Measurements from ENCODE around the gene OR5L1. TPM values are rescaled to one million over a fixed set of nuclear protein-coding genes. Genes with fewer than 3 reads are reported as not detected.

Gene OR5L1
- polyA plus RNA-seq, 1 experiment = not detected

DNA sequence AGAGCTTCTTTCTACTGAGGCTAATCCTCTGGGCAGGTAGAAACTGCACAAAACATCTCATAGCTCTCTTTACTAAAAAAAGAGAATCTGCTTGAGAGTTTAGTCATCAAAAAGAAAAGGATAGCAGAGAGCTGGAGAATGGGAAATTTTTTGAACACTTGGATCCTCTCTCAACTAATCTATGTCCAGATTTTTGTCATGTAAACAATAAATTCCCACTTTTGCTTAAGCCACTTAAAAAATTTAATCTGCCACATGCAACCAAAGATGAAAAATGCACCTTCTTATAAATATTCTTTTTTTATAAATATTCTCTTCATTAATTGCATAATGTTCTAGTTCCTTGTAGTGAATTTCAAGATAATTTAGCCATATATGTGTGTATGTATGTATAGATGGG lies 37.9 kb downstream of the OR5L1 start:
- Histone ChIP-seq H3K4me3 (ENCODE audit: low read depth, low read length) (no peak overlapping the region), H3K27me3 (ENCODE audit: control insufficient read depth, insufficient read depth, low read length) (no peaks in the 10 kb centered on the region), H3K9me3 (ENCODE audit: control insufficient read depth, insufficient read depth, low read length) (peaks cover 3% of the 10 kb centered on the region; the same call in 1 of the 2 replicates), H3K27ac (ENCODE audit: low read depth, low read length) (no peak overlapping the region)
- TF ChIP-seq CTCF (IDR thresholded peaks at IDR 0.05; ENCODE audit: low read depth, low read length) = no peak
- DNase-seq (ENCODE audit: low read depth, low spot score) = no peak
- ChIA-PET POLR2A (no interaction called here), CTCF (no interaction called here)

- Histone ChIP-seq H3K27ac (ENCODE audit: low read depth, low read length) (no peak overlapping the region), H3K27me3 (ENCODE audit: control insufficient read depth, insufficient read depth, low read length) (no peaks in the 10 kb centered on the region), H3K9me3 (ENCODE audit: control insufficient read depth, insufficient read depth, low read length) (peaks cover 2% of the 10 kb centered on the region; the same call in 1 of the 2 replicates), H3K4me3 (ENCODE audit: low read depth, low read length) (no peak overlapping the region)
- no peak for DNase-seq (ENCODE audit: low read depth, low spot score)
- POLR2A ChIA-PET = no interaction called here
- CTCF ChIA-PET = no interaction called here
- no peak for TF ChIP-seq CTCF (IDR thresholded peaks at IDR 0.05; ENCODE audit: low read depth, low read length)
Observed at GRCh38 chr11:55852141-55852540, 41.0 kb downstream of the OR5L1 start.

- Histone ChIP-seq H3K27me3 (ENCODE audit: control insufficient read depth, insufficient read depth, low read length) (no peaks in the 10 kb centered on the region), H3K4me3 (ENCODE audit: low read depth, low read length) (no peak overlapping the region), H3K9me3 (ENCODE audit: control insufficient read depth, insufficient read depth, low read length) (peaks cover 4% of the 10 kb centered on the region; the same call in 1 of the 2 replicates), H3K27ac (ENCODE audit: low read depth, low read length) (no peak overlapping the region)
- no peak for TF ChIP-seq CTCF (IDR thresholded peaks at IDR 0.05; ENCODE audit: low read depth, low read length)
- ChIA-PET CTCF (no interaction called here), POLR2A (no interaction called here)
- DNase-seq (ENCODE audit: low read depth, low spot score) = no peak
Observed at GRCh38 chr11:55854704-55855103, 43.5 kb downstream of the OR5L1 start.

Other genes starting within 250 kb of the OR5L1 start
- not detected in 2 replicates for gene OR4C16, start 239.2 kb upstream of the OR5L1 start, polyA plus RNA-seq (2011; rRNA removed)
- not detected in 2 replicates for gene OR4C11, start 203.7 kb upstream of the OR5L1 start, polyA plus RNA-seq (2011; rRNA removed)
- not detected in 2 replicates for gene OR4P4, start 176.3 kb upstream of the OR5L1 start, polyA plus RNA-seq (2011; rRNA removed)
- gene OR4S2, start 163.0 kb upstream of the OR5L1 start, polyA plus RNA-seq (2011; rRNA removed) = not detected in 2 replicates
- gene OR4C6, start 149.2 kb upstream of the OR5L1 start, polyA plus RNA-seq (2011; rRNA removed) = not detected in 2 replicates
- gene OR5D13, start 37.9 kb upstream of the OR5L1 start, polyA plus RNA-seq (2011; rRNA removed) = not detected in 2 replicates
- gene OR5D14, start 15.8 kb upstream of the OR5L1 start, polyA plus RNA-seq (2011; rRNA removed) = not detected in 2 replicates
- gene OR5D18, start 8.3 kb downstream of the OR5L1 start, polyA plus RNA-seq (2011; rRNA removed) = not detected in 2 replicates
- gene OR5L2, start 15.9 kb downstream of the OR5L1 start, polyA plus RNA-seq (2011; rRNA removed) = not detected in 2 replicates
- gene OR5D16, start 27.4 kb downstream of the OR5L1 start, polyA plus RNA-seq (2011; rRNA removed) = not detected in 2 replicates
- gene TRIM51, start 71.9 kb downstream of the OR5L1 start, polyA plus RNA-seq (2011; rRNA removed) = not detected in 2 replicates
- not detected in 2 replicates for gene OR5W2, start 103.2 kb downstream of the OR5L1 start, polyA plus RNA-seq (2011; rRNA removed)
- not detected in 2 replicates for gene OR5I1, start 125.0 kb downstream of the OR5L1 start, polyA plus RNA-seq (2011; rRNA removed)
- gene OR10AG1, start 158.6 kb downstream of the OR5L1 start, polyA plus RNA-seq (2011; rRNA removed) = not detected in 2 replicates
- not detected in 2 replicates for gene OR5F1, start 183.3 kb downstream of the OR5L1 start, polyA plus RNA-seq (2011; rRNA removed)
- not detected in 2 replicates for gene OR5AS1, start 216.3 kb downstream of the OR5L1 start, polyA plus RNA-seq (2011; rRNA removed)